Thyroid gland (tissue), 4 donors: ENCODE results near the gene CTDSPL. TPM values are rescaled to one million over a fixed set of nuclear protein-coding genes. Genes with fewer than 3 reads are reported as not detected.

Source experiments
- DNase-seq, 2 donors: peaks; one replicate each; pipeline ENCODE4 v3.0.0-alpha.2; 2019
- H3K27ac ChIP-seq, 3 donors: fragments of 200-600 bp; sonication (generic); 1 replicate in 2 of 3; 2 replicates in 1 of 3; pipeline ENCODE4 v1.5.1; 2016 to 2019; ENCODE audit warnings: mild to moderate bottlenecking in 1 of 3, moderate library complexity in 1 of 3
- H3K27me3 ChIP-seq: fragments of 200-600 bp; sonication (generic); one replicate; pipeline ENCODE4 v1.5.1; 2019
- H3K36me3 ChIP-seq, 2 donors: fragments of 200-600 bp; sonication (generic); one replicate each; pipeline ENCODE4 v1.5.1; 2016 to 2019
- H3K4me1 ChIP-seq, 2 donors: fragments of 200-600 bp; sonication (generic); one replicate each; pipeline ENCODE4 v1.5.1; 2017 to 2019
- H3K4me3 ChIP-seq, 3 donors: fragments of 200-600 bp; sonication (generic); replicated peaks in 1 of 3; 1 replicate in 2 of 3; 2 replicates in 1 of 3; pipeline ENCODE4 v1.5.1; 2016; ENCODE audit warnings: mild to moderate bottlenecking in 1 of 3
- H3K9me3 ChIP-seq: fragments of 200-600 bp; sonication (generic); one replicate; pipeline ENCODE4 v1.5.1; 2017
- POLR2A ChIP-seq, 2 donors: fragments of 450-650 bp; IDR thresholded peaks; one replicate each; pipeline ENCODE4 v1.6.1; 2017; ENCODE audit warnings: antibody characterized with exemption in 2 of 2, mild to moderate bottlenecking in 2 of 2, moderate library complexity in 1 of 2
- WGBS, 2 donors: methylation state at CpG; one replicate each; pipeline ENCODE4 v1.1.5; 2017; 5-methylcytosine and 5-hydroxymethylcytosine counted together
- intact Hi-C: fragments of 100-400 bp; cut with DNase I; formaldehyde crosslinking; loops from one replicate; pipeline ENCODE4 v1.15.1; 2023
- total RNA-seq, 4 donors: library from RNA; depleted of rRNA; stranded (reverse); fragments of >200 nt; gene quantifications; one replicate each; pipeline ENCODE4 v1.2.3, GENCODE V29; 2016
- TF ChIP-seq, protein P1 (sequence below), 6 experiments: fragments of 200-600 bp in 3 of 6; fragments of 450-650 bp in 3 of 6; sonication (generic) in 3 of 6; IDR thresholded peaks; one replicate each; pipeline ENCODE4 v1.5.1; 2016 to 2019; ENCODE audit warnings: antibody characterized with exemption in 6 of 6, mild to moderate bottlenecking in 2 of 6, inconsistent platforms in 1 of 6, moderate library complexity in 1 of 6

Gene CTDSPL
- total RNA-seq, 4 donors from 2014 or later = 23.6 to 37.9 (median 29.8) TPM

DNA sequence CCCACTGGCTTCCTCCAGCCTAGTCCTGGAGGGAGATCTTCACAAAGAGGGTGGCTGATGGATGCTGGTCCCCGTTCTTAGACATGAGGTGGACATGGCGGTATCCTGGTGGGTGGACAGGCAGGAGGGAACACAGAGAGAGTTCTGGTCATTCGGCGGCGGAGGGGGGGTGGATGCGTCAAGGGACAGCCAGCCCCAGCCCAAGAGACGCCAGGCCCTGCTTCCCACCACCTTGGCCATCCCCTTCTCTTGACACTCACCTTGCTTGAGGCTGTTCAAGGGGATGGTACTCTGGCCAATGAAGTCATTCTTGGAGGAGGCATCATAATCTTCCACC is 146.0 kb downstream of the CTDSPL start:
- WGBS, 2 donors = 97 to 100% methylated on average over 2 to 7 of the region's 7 CpGs
- intact Hi-C loops = no loop called here
- no peak overlapping the region for H3K27ac ChIP-seq
- peaks cover 20 to 27% of the 10 kb centered on the region in 2 donors for H3K4me1 ChIP-seq
- no peak for DNase-seq
- no peaks in the 10 kb centered on the region for H3K9me3 ChIP-seq
- TF ChIP-seq, protein P1, sequence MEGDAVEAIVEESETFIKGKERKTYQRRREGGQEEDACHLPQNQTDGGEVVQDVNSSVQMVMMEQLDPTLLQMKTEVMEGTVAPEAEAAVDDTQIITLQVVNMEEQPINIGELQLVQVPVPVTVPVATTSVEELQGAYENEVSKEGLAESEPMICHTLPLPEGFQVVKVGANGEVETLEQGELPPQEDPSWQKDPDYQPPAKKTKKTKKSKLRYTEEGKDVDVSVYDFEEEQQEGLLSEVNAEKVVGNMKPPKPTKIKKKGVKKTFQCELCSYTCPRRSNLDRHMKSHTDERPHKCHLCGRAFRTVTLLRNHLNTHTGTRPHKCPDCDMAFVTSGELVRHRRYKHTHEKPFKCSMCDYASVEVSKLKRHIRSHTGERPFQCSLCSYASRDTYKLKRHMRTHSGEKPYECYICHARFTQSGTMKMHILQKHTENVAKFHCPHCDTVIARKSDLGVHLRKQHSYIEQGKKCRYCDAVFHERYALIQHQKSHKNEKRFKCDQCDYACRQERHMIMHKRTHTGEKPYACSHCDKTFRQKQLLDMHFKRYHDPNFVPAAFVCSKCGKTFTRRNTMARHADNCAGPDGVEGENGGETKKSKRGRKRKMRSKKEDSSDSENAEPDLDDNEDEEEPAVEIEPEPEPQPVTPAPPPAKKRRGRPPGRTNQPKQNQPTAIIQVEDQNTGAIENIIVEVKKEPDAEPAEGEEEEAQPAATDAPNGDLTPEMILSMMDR (IDR thresholded peaks at IDR 0.05) = no peak
- no peak for TF ChIP-seq POLR2A (IDR thresholded peaks at IDR 0.05)
- no peaks in the 10 kb centered on the region for H3K27me3 ChIP-seq
- H3K36me3 ChIP-seq = peaks cover 10 to 13% of the 10 kb centered on the region in 2 donors
- H3K4me3 ChIP-seq = no peak overlapping the region

DNA sequence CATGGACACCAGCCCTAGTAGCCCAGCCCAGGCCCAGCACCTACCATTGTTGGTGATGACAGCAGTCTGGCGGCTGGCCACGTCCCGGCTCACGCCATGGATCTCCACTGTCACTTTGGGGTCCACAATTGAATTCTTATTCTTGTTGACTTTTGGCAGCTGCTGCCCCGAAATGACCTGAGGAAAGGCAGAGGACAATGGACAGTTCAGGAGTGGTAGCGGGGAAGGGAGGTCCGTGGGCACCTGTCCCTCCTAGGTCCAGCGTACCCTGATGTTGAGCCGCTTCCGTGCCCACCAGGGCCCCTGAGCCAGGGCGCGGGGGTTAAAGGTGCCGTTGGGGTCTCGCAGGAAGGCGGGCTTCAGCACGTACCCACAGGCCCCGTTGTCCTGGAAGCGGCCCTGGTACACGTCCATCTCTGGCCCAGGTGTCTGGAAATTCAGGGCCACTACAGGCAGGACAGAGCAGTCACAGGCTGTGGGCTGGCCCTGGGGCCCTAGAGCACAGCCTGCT is 146.6 kb downstream of the CTDSPL start:
- Histone ChIP-seq H3K27ac (no peak overlapping the region), H3K4me1 (peaks cover 20 to 27% of the 10 kb centered on the region in 2 donors), H3K4me3 (no peak overlapping the region), H3K27me3 (no peaks in the 10 kb centered on the region), H3K9me3 (no peaks in the 10 kb centered on the region), H3K36me3 (peaks cover 10 to 13% of the 10 kb centered on the region in 2 donors)
- 93 to 96% methylated on average over 9 to 16 of the region's 19 CpGs for WGBS, 2 donors
- no peak for DNase-seq
- intact Hi-C loops = no loop called here
- TF ChIP-seq POLR2A (IDR thresholded peaks at IDR 0.05) = no peak
- TF ChIP-seq, protein P1 (IDR thresholded peaks at IDR 0.05) = no peak

DNA sequence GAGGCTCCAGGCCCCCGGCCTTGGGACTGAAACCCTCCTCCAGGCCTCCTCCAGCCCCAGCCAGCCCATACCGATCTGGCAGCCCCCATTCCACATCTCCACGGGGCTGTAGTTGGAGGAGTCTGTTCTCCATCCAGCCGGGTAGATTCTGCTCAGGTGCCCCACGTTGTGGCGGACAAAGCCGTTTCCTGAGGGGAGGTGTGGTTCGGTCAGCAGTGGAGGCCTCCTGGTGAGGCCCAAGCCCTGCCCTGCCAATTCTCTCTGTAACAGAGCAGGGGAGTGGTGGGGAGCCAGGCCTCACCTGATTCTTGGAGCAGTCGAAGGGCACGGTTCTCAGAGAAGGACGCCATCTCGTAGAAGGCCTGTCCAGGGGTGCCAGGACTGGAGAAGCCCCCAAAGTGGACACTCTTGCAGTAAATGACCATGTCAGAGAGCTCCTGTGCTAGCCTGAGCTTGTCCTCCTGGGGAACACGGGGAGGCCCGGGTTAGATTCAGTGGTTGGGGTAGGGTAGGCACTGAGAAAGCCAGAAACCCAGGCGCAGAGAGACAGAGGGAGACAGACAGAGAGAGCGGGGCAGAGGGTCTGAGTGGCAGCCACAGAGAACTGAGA is 147.4 kb downstream of the CTDSPL start:
- no peaks in the 10 kb centered on the region for H3K9me3 ChIP-seq
- H3K27me3 ChIP-seq = no peaks in the 10 kb centered on the region
- intact Hi-C loops = no loop called here
- no peak overlapping the region for H3K4me3 ChIP-seq
- H3K36me3 ChIP-seq = peaks cover 10 to 13% of the 10 kb centered on the region in 2 donors
- H3K4me1 ChIP-seq = peaks cover 16 to 19% of the 10 kb centered on the region in 2 donors
- TF ChIP-seq, protein P1 (IDR thresholded peaks at IDR 0.05) = no peak
- TF ChIP-seq POLR2A (IDR thresholded peaks at IDR 0.05) = no peak
- WGBS, 2 donors = 89 to 92% methylated on average over 13 to 16 of the region's 16 CpGs
- no peak overlapping the region for H3K27ac ChIP-seq
- no peak for DNase-seq

DNA sequence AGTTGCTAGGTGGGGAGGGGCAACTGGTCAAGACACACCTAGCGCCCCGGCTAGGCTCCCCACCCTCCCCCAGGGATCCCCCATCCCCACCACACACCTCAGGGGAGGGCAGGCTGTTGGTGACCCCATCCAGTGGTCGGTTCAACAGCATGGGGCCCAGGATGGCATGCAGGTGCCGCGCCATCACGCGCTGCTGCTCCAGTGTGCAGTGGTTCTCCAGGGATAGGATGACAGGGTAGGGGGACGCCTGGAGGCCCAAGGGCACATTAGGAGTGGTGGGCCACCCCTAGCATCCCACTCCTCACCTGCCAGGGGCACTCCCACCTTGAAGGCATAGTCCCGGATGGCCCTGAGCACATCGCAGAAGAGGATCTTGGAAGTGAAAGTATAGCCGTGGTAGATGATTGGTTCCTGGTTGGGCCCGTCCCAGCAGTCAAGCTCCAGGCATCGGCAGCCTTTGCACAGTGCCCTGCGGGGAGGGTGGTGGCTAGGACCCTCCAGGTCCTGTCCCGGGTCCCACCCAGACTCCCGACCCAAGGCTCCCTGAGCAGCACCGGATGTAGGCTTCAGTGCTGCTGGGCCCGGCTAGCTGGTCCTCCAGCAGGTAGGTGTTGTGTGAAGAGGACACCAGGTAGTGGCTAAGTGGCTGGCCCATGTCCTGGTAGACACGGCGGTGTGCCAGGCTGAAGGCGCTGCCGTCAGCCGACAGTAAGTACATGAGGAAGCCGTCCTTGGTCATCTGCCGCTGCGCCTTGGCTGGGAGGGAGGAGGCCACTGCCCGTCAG is 148.3 kb downstream of the CTDSPL start:
- intact Hi-C loops = no loop called here
- Histone ChIP-seq H3K27ac (no peak overlapping the region), H3K27me3 (no peaks in the 10 kb centered on the region), H3K9me3 (no peaks in the 10 kb centered on the region), H3K4me3 (no peak overlapping the region), H3K4me1 (peaks cover 8 to 10% of the 10 kb centered on the region in 2 donors), H3K36me3 (peaks cover 10 to 13% of the 10 kb centered on the region in 2 donors)
- DNase-seq = no peak
- TF ChIP-seq, protein P1 (IDR thresholded peaks at IDR 0.05) = no peak
- no peak for TF ChIP-seq POLR2A (IDR thresholded peaks at IDR 0.05)
- 89 to 90% methylated on average over 23 to 24 of the region's 27 CpGs for WGBS, 2 donors

DNA sequence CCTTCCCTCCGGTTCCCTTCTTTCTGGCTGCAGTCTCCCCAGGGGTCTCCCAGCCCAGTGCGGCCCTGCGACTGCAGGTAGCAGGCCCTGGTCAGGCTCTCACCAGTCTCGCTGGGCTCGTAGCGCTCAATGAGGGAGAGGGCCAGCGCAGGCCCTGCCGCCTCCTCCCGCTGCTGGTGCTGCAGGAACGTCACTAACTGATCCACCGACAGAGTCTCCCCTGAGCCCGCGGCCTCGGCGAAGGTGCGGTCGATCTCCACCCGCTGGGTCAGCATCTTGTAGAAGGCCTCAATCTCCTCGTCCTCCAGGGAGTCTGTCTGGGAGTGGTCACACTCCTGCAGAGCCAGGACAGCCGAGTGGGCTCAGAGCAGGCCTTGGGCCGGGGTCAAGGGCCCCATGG is 149.4 kb downstream of the CTDSPL start:
- no peaks in the 10 kb centered on the region for H3K9me3 ChIP-seq
- intact Hi-C loops = no loop called here
- TF ChIP-seq POLR2A (IDR thresholded peaks at IDR 0.05) = no peak
- TF ChIP-seq, protein P1 (IDR thresholded peaks at IDR 0.05) = no peak
- no peak for DNase-seq
- no peak overlapping the region for H3K27ac ChIP-seq
- no peaks in the 10 kb centered on the region for H3K4me1 ChIP-seq
- peaks cover 20 to 24% of the 10 kb centered on the region in 2 donors for H3K36me3 ChIP-seq
- H3K27me3 ChIP-seq = no peaks in the 10 kb centered on the region
- WGBS, 2 donors = 88 to 97% methylated on average over 1 to 6 of the region's 21 CpGs
- no peak overlapping the region for H3K4me3 ChIP-seq
